Keratinocyte (primary cell): Measurements from ENCODE around the gene ABLIM1. TPM values are rescaled to one million over a fixed set of nuclear protein-coding genes. Genes with fewer than 3 reads are reported as not detected.
A peak's percentile ranks its signal among the peaks of the same experiment; 100 is the strongest.

Experiments used
- DNase-seq: peaks from one replicate; pipeline ENCODE4 v3.0.0-alpha.2; 2011; ENCODE audit warnings: low read depth, missing footprints, low spot score
- FAIRE-seq: peaks from 2 replicates; lab custom pipeline; 2011; peaks lifted over from hg19 to GRCh38; lab: Jason Lieb, UNC
- H2AFZ ChIP-seq: 2 replicates; pipeline ENCODE4 v1.6.0; 2012; ENCODE audit warnings: low read length, control low read depth, inconsistent platforms; ENCODE audit not compliant: control insufficient read depth
- H3K27ac ChIP-seq: 2 replicates; pipeline ENCODE4 v1.5.1; 2011; ENCODE audit warnings: low read length; ENCODE audit not compliant: control insufficient read depth, insufficient read depth
- H3K27me3 ChIP-seq: 3 replicates; pipeline ENCODE4 v1.6.0; 2011; ENCODE audit warnings: low read length; ENCODE audit not compliant: control insufficient read depth, insufficient read depth; ENCODE audit errors: extremely low read depth
- H3K36me3 ChIP-seq, 2 experiments: 2 replicates in 1 of 2; 3 replicates in 1 of 2; pipeline ENCODE4 v1.5.1; 2011; ENCODE audit warnings: low read length in 2 of 2, mild to moderate bottlenecking in 1 of 2; ENCODE audit not compliant: control insufficient read depth in 2 of 2, insufficient read depth in 2 of 2; ENCODE audit errors: extremely low read depth in 1 of 2
- H3K4me1 ChIP-seq: 3 replicates; pipeline ENCODE4 v1.5.1; 2011; ENCODE audit warnings: low read length; ENCODE audit not compliant: control insufficient read depth, insufficient read depth; ENCODE audit errors: extremely low read depth
- H3K4me2 ChIP-seq: 3 replicates; pipeline ENCODE4 v1.6.0; 2011; ENCODE audit warnings: low read depth, low read length; ENCODE audit not compliant: control insufficient read depth, insufficient read depth; ENCODE audit errors: extremely low read depth
- H3K4me3 ChIP-seq, 3 experiments: fragments of 200-600 bp in 1 of 3; sonication (generic) in 1 of 3; 2 replicates in 2 of 3; 3 replicates in 1 of 3; pipeline ENCODE4 v1.5.1; 2011 to 2016; ENCODE audit warnings: low read length in 3 of 3, mild to moderate bottlenecking in 3 of 3, control low read depth in 2 of 3, inconsistent platforms in 1 of 3, low read depth in 1 of 3, mixed read lengths in 1 of 3, mixed run types in 1 of 3, moderate library complexity in 1 of 3; ENCODE audit not compliant: control insufficient read depth in 2 of 3, insufficient read depth in 2 of 3; ENCODE audit errors: extremely low read depth in 1 of 3
- H3K79me2 ChIP-seq: 2 replicates; pipeline ENCODE4 v1.6.0; 2012; ENCODE audit warnings: low read length; ENCODE audit not compliant: control insufficient read depth, insufficient read depth
- H3K9ac ChIP-seq: 3 replicates; pipeline ENCODE4 v1.6.0; 2011; ENCODE audit warnings: low read length; ENCODE audit not compliant: control insufficient read depth, insufficient read depth; ENCODE audit errors: extremely low read depth
- H3K9me1 ChIP-seq: 3 replicates; pipeline ENCODE4 v1.6.0; 2011; ENCODE audit warnings: low read length; ENCODE audit not compliant: control insufficient read depth, insufficient read depth; ENCODE audit errors: extremely low read depth
- H3K9me3 ChIP-seq: 2 replicates; pipeline ENCODE4 v1.5.1; 2012; ENCODE audit warnings: low read depth, low read length; ENCODE audit not compliant: control insufficient read depth
- H4K20me1 ChIP-seq: 3 replicates; pipeline ENCODE4 v1.6.0; 2011; ENCODE audit warnings: low read length; ENCODE audit not compliant: control insufficient read depth, insufficient read depth; ENCODE audit errors: extremely low read depth
- CTCF ChIP-seq, 3 experiments: IDR thresholded peaks in 1 of 3; conservative IDR thresholded peaks in 1 of 3; optimal IDR thresholded peaks in 1 of 3; 2 replicates in 2 of 3; 3 replicates in 1 of 3; pipeline versions ENCODE3 to v1.5.1; 2011; ENCODE audit warnings: low read length in 3 of 3, mild to moderate bottlenecking in 3 of 3, moderate library complexity in 2 of 3, control low read depth in 1 of 3, inconsistent platforms in 1 of 3; ENCODE audit not compliant: insufficient read depth in 2 of 3; ENCODE audit errors: extremely low read depth in 1 of 3
- EZH2 ChIP-seq: IDR thresholded peaks from one replicate; pipeline ENCODE4 v1.6.1; 2012; ENCODE audit warnings: inconsistent platforms, mild to moderate bottlenecking, low read length, moderate library complexity
- dilution Hi-C: fragments of 300-500 bp; cut with MboI; formaldehyde crosslinking; loops from one replicate; pipeline ENCODE4 v1.7.0; 2020; ENCODE audit warnings: low sequenced_read_pairs; ENCODE audit not compliant: extremely low pct_ligation_motif_present
- polyA plus RNA-seq, 5 experiments: library from polyadenylated mRNA; depleted of rRNA in 3 of 5; stranded (reverse) in 3 of 5; stranded (forward) in 1 of 5; unstranded in 1 of 5; fragments of >200 nt; gene quantifications; 1 replicate in 1 of 5; 2 replicates in 3 of 5; 3 replicates in 1 of 5; pipeline versions ENCODE4 v1.2.1 to v1.2.3, GENCODE V29; 2011 to 2012; ENCODE audit warnings: missing spikeins in 2 of 5, low read depth in 1 of 5, low replicate concordance in 1 of 5

ABLIM1 gene
- polyA plus RNA-seq, 1 donor (not counting 4 experiments of a cell fraction or from before 2014, with no cell fraction given): 55.2 TPM

- Histone ChIP-seq H3K4me2 (no peak overlapping the region), H4K20me1 (no peaks in the 10 kb centered on the region), H3K36me3 (peaks cover 0 to 3% of the 10 kb centered on the region in 2 experiments), H3K27me3 (no peaks in the 10 kb centered on the region), H3K4me1 (no peaks in the 10 kb centered on the region), H3K9me1 (no peaks in the 10 kb centered on the region), H3K27ac (no peak overlapping the region), H2AFZ (no peak overlapping the region), H3K79me2 (no peaks in the 10 kb centered on the region), H3K4me3 (no peak overlapping the region), H3K9ac (no peak overlapping the region), H3K9me3 (no peaks in the 10 kb centered on the region)
- FAIRE-seq: no peak
- no peak for TF ChIP-seq EZH2
- dilution Hi-C loops: no loop called here
- no peak for DNase-seq
These were observed 185.9 kb downstream of the ABLIM1 start for GRCh38 chr10:114471906-114472876.

- TF ChIP-seq EZH2 (no peak), CTCF (optimal IDR thresholded peaks at IDR 0.05 in 1 of 3, IDR thresholded peaks at IDR 0.05 in 1 of 3, conservative IDR thresholded peaks at IDR 0.05 in 1 of 3; ENCODE audit: extremely low read depth in 1 of 3, insufficient read depth in 2 of 3, low read length in 3 of 3) (peak; percentile 68 to 95 (median 84))
- H3K9me1 ChIP-seq: no peaks in the 10 kb centered on the region
- H3K9ac ChIP-seq: no peak overlapping the region
- no peaks in the 10 kb centered on the region for H3K27me3 ChIP-seq
- H4K20me1 ChIP-seq: no peaks in the 10 kb centered on the region
- H3K4me2 ChIP-seq: no peak overlapping the region
- H2AFZ ChIP-seq: no peak overlapping the region
- DNase-seq (peak; percentile 44), FAIRE-seq (peak; percentile 69)
- no peak overlapping the region for H3K4me3 ChIP-seq
- H3K9me3 ChIP-seq: no peaks in the 10 kb centered on the region
- H3K79me2 ChIP-seq: no peaks in the 10 kb centered on the region
- H3K36me3 ChIP-seq: peaks cover 0 to 3% of the 10 kb centered on the region in 2 experiments
- H3K27ac ChIP-seq: no peak overlapping the region
- dilution Hi-C loops: no loop called here
- H3K4me1 ChIP-seq: no peaks in the 10 kb centered on the region
These were observed 186.8 kb downstream of the ABLIM1 start for GRCh38 chr10:114470956-114471905.
